ENCODE results near the gene PRADC1.
A peak's percentile ranks its signal among the peaks of the same experiment; 100 is the strongest.
"Not testable (repeated sequence)": the region's sequence is repeated elsewhere in the genome, so short reads cannot be mapped to it uniquely, and the experiment has no call there.

Gene PRADC1

GRCh38 chr2:73233154-73233931 is at the start of gene PRADC1:
TSS of gene PRADC1 (minus strand) at chr2:73233239. CDS start at chr2:73233160, 79 bp downstream.
- peak; percentile 100 for DNase-seq (ENCODE audit: low read depth)

DNA sequence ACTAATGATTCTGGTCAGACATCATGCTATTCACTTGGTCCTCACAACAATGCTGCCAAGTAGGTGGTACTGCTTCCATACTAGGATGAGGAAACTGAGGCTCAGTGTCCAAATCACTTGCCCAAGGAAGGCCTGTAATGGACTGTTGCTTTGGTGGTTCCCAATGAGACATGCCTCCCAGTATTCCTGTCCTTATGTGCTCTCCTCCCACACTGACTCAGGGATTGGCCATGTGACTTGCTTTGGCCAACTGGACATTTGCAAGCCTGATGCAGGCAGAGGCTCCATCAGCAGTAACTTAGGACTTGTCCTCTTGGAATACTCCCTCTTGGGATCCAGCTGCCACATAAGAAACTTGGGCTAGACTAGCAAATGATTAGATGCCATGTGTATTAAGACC is 48.2 kb upstream of the PRADC1 start:
- DNase-seq (ENCODE audit: low read depth) = no peak

GRCh38 chr2:73279852-73280251 is 46.8 kb upstream of the PRADC1 start:
- no peak for DNase-seq (ENCODE audit: low read depth)

GRCh38 chr2:73272270-73272669 is 39.2 kb upstream of the PRADC1 start:
- DNase-seq (ENCODE audit: low read depth) = no peak

GRCh38 chr2:73269686-73270465 is 36.8 kb upstream of the PRADC1 start:
- DNase-seq (ENCODE audit: low read depth) = no peak

GRCh38 chr2:73268830-73269685 is 36.0 kb upstream of the PRADC1 start:
- no peak for DNase-seq (ENCODE audit: low read depth)

GRCh38 chr2:73268366-73268829 is 35.4 kb upstream of the PRADC1 start:
- DNase-seq (ENCODE audit: low read depth) = no peak

GRCh38 chr2:73267008-73267407 is 34.0 kb upstream of the PRADC1 start:
- no peak for DNase-seq (ENCODE audit: low read depth)

DNA sequence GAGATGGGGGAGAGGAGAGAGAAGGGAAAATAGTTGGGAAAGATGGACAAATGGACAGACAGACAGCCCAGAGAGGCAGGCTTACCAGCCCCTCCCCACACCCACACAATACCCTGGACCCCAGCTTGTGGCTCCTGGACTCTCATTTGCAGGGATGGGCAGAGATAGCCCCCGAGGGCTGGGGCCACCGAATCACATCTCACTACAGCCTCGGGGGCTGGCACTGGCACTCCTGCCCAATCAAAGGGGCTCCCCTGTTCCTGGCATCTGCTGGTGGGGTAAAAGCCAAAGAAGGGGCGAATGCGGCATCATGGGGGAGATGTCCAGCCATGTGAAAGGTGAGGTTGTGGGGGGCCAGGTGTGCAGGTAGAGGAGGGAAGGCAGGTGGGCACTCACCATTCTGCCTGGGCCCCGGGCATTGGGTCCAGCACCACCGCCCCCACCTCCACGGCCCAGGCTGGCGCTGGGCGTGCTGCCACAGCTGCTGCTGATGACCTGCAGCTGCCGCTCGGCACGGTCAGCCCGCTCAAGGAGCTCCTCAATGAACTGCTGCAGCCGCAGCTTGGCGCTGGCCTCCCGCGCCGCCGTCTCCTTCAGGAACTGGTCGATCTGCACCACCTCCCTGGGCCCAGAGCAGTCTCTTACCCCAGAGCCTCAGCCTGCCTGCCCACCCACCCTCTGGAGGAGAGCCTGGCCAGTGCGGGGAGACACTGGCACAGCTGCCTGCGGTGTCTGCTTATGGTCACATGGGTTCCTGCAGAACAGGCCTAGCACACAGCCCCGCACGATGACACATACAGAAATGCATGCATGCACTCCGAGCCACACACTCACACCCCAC is 33.2 kb upstream of the PRADC1 start:
- DNase-seq (ENCODE audit: low read depth) = no peak

DNA sequence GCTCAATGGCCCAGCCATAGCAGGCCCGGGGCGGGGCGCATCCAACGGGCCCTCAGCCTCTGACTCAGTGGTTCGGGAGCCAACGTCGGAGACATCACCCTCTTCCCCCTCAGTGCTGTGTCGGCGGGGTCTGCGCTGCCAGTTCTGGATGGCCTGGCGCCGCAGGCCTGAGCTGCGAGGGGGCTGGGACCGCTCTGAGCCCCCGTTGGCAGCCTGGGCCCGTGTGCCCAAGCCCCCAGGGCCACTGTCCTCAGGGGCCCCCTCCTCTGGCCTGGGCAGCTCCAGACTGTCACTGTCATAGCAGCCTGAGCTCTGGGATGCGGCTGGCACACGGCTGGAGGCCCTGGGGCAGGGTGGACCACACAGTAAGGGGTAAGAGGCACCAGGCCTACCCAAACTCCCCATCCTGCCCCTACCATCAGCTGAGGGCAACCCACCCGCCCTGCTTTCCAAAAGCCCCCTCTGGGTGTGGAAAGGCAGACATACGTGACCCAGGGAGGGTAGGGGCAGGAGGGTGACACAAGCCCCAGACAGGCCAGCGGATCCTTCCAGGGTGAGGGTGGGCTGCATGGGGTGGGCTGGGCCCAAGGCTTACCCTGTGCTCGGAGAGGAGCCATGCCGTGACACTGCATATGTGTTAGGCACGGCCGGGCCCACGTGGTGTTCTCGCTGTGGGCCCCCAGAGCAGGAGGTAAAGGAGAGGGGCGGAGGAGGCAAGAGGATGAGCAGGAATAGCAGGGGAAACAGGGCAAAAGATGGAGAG is 32.4 kb upstream of the PRADC1 start:
- DNase-seq (ENCODE audit: low read depth) = no peak

DNA sequence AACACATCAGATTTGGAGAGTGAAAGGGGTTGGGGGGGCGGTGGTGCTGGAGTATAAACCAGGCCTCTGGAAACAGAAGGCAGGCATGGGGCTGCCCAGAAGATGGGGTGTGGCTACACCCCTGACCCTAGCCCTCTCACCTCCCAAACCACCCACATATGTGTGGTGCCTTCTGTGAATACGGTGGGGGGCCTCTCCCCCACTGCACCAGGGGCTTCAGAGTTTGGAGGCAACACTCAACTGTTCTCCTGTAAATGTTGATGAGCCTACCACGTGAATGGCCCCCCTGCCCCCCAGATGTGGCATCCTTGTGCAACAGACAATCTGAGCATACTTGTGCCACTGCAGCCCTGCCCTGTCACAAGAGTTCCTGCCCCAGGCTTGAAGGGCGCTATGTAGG is 31.7 kb upstream of the PRADC1 start:
- DNase-seq (ENCODE audit: low read depth) = no peak

DNA sequence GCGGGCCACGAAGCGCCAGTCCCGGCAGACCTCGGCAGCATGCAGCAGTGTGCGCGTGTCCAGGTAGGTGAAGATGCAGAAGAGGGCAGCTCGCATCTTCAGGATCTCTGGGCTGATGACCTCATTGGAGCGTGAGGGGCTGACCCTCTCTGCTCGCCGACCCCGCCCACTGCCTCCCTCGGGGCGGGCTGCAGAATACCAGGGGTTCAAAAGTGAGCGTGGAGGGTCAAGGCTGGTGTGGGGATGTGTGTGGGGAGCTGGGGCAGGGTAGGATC is 31.2 kb upstream of the PRADC1 start:
- no peak for DNase-seq (ENCODE audit: low read depth)

DNA sequence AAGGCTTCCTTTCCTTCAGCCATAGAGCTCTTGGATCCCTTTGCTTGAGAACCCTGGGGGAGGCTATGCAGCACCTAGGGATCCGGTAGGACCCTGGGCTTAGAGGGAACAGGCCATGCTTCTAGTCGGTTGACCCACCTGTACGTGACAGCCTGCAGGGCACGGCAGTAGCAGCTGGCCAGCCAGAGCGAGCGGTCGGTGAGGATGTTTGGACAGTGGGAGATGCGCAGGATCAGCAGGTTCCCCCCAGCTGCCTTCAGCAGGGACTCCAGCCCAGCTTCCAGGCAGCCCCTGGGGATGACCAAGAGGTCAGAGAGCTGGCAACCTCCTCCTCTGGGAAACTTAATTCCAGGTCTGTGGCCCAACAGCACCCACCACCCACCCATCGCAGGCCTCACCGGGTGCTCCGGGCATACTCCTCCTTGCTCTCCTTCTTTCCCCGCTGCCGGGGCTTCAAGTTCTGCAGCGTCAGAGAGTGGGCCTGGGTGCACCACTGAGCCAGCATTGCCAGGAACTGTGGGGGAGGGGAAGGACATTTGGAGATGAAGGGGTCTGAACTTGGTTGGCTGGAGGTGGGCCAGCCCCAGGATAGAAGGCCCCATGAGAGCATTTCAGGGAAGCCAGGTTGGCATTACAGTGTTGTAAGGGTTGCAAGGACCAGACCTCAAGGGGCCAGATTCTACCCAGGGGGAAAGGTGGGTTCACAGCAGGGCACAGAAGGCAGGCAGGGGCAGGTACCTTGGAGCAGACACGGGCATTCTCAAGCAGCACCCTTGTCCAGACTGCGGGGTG is 30.7 kb upstream of the PRADC1 start:
- no peak for DNase-seq (ENCODE audit: low read depth)

DNA sequence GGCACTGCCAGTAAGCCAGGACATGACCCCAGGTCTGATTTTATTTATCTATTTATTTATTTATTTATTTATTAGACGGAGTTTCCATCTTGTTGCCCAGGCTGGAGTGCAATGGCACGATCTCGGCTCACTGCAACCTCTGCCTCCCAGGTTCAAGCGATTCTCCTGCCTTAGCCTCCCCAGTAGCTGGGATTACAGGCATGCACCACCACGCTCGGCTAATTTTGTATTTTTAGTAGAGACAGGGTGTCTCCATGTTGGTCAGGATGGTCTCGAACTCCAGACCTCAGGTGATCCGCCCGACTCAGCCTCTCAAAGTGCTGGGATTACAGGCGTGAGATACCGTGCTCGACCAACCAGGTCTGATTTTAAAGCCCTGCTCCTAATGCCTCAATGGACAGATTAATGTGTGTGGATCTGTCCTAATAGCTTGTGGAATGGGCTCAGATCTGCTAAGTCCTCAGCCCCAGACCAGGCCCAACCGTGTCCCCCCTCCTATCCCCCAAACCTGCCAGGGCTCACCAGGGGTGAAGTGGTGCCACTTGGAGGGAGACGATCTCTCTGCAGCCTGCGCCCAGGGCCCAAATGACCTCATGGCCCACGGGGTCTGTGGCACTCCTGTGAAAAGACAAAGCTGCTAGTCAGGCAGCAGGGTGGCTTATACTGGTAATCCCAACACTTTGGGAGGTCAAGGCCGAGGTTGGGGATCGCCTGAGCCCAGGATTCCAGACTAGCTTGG is 29.8 kb upstream of the PRADC1 start:
- not testable (repeated sequence) for DNase-seq (ENCODE audit: low read depth)

GRCh38 chr2:73262108-73262651 is 29.1 kb upstream of the PRADC1 start:
- no peak for DNase-seq (ENCODE audit: low read depth)

- peak; percentile 58 for DNase-seq (ENCODE audit: low read depth)
Measured at GRCh38 chr2:73260338-73260984, 27.4 kb upstream of the PRADC1 start.

- no peak for DNase-seq (ENCODE audit: low read depth)
Measured at GRCh38 chr2:73259704-73260337, 26.8 kb upstream of the PRADC1 start.

GRCh38 chr2:73259276-73259675 is 26.2 kb upstream of the PRADC1 start:
- no peak for DNase-seq (ENCODE audit: low read depth)

Measured in EH (cell line).